Thoracic aorta endothelial cell (primary cell): ENCODE results near the gene ARHGAP12. TPM values are rescaled to one million over a fixed set of nuclear protein-coding genes. Genes with fewer than 3 reads are reported as not detected.

Experiments
- small RNA-seq: library from RNA; depleted of rRNA; stranded (forward); fragments of <200 nt; gene quantifications from one replicate; pipeline ENCODE3, GENCODE V24; 2012
- total RNA-seq: library from RNA; depleted of rRNA; stranded (reverse); fragments of >200 nt; gene quantifications from 2 replicates; pipeline ENCODE4 v1.2.3, GENCODE V29; 2012

The ARHGAP12 gene, protein sequence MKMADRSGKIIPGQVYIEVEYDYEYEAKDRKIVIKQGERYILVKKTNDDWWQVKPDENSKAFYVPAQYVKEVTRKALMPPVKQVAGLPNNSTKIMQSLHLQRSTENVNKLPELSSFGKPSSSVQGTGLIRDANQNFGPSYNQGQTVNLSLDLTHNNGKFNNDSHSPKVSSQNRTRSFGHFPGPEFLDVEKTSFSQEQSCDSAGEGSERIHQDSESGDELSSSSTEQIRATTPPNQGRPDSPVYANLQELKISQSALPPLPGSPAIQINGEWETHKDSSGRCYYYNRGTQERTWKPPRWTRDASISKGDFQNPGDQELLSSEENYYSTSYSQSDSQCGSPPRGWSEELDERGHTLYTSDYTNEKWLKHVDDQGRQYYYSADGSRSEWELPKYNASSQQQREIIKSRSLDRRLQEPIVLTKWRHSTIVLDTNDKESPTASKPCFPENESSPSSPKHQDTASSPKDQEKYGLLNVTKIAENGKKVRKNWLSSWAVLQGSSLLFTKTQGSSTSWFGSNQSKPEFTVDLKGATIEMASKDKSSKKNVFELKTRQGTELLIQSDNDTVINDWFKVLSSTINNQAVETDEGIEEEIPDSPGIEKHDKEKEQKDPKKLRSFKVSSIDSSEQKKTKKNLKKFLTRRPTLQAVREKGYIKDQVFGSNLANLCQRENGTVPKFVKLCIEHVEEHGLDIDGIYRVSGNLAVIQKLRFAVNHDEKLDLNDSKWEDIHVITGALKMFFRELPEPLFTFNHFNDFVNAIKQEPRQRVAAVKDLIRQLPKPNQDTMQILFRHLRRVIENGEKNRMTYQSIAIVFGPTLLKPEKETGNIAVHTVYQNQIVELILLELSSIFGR
- 32.1 and 36.7 TPM in 2 replicates for total RNA-seq

DNA sequence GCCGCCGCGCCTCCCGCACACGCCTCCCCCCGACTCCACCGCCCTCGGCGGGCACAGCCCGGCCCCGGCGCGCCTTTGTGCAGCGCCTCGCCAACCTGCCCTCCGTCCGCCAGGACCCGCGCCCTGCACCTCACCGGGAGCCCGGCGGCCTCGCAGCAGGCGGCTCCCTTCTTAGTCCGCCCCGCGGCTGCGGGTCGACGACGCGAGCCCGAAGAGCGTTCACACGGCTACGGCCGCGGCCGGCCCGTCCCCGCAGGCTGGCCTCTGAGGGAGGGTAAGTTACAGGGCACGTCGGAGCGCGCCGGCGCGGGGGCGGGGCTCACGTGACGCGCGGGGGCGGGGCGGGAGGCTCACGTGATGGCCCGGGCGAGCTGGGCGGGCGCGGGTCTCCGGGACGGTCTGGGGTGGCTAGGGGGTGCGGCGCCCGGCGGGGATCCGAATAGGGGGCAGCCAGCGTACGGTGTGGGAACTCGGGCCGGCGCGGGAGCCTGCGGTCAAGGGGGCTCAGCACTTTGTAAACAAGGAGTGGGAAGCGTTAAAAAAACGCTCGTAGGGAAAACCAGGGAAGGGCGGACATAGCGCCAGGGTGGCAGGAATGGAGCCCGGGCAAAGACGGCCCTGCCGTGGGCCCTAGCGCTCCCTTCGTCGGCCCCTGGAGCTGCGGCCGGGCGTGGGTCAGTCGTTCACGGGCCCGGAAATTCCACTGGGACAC is at the start of gene ARHGAP12:
Gene ARHGAP12, minus strand, starts transcription at position 283 of the 712 bp plus-strand sequence. CDS start 19,976 bp downstream, outside the sequence.

Small RNAs within 50 kb of the gene (small RNA-seq; reads per million reads assigned to genes)
- gene RF00019 = not detected

Other genes starting within 250 kb of the ARHGAP12 start
- 254 and 255 TPM in 2 replicates for gene KIF5B, start 127.6 kb upstream of the ARHGAP12 start, total RNA-seq